Measurements from ENCODE around the gene NUP133. TPM values are rescaled to one million over a fixed set of nuclear protein-coding genes. Genes with fewer than 3 reads are reported as not detected.
"Not testable (repeated sequence)": the region's sequence is repeated elsewhere in the genome, so short reads cannot be mapped to it uniquely, and the experiment has no call there.

Gene NUP133
- total RNA-seq, 4 donors from 2014 or later = 26.6 to 58.1 (median 38.8) TPM

DNA sequence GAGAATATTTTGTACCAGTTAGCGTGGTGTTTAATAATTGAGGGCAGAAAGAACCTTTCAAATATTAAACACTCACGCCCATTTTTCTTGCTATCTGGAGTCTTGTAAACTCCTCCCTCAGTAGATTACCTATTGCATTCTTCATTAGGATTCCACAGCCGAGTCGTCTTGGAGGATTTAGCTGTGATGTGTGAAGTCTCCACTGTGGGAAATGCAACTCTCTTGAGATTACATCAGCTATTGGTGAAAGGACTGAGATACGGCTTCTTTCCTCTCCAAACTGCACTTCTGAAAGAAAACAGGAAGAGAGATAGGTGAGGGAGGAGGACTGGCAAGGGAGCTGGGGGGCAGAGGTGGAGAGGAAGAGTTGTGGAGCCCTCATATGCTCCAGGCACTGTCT, 110.4 kb downstream of the NUP133 start:
- no peak for DNase-seq (ENCODE audit: low spot score in 2 of 2)
- H3K27ac ChIP-seq = no peak overlapping the region
- no peaks in the 10 kb centered on the region for H3K36me3 ChIP-seq
- TF ChIP-seq POLR2A (IDR thresholded peaks at IDR 0.05) (no peak), POLR2AphosphoS5 (IDR thresholded peaks at IDR 0.05) (no peak), EP300 (IDR thresholded peaks at IDR 0.05) (no peak)
- TF ChIP-seq, protein P1, sequence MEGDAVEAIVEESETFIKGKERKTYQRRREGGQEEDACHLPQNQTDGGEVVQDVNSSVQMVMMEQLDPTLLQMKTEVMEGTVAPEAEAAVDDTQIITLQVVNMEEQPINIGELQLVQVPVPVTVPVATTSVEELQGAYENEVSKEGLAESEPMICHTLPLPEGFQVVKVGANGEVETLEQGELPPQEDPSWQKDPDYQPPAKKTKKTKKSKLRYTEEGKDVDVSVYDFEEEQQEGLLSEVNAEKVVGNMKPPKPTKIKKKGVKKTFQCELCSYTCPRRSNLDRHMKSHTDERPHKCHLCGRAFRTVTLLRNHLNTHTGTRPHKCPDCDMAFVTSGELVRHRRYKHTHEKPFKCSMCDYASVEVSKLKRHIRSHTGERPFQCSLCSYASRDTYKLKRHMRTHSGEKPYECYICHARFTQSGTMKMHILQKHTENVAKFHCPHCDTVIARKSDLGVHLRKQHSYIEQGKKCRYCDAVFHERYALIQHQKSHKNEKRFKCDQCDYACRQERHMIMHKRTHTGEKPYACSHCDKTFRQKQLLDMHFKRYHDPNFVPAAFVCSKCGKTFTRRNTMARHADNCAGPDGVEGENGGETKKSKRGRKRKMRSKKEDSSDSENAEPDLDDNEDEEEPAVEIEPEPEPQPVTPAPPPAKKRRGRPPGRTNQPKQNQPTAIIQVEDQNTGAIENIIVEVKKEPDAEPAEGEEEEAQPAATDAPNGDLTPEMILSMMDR (IDR thresholded peaks at IDR 0.05) = no peak
- WGBS = 52% methylated on average over 5 of the region's 5 CpGs
- no peaks in the 10 kb centered on the region for H3K9me3 ChIP-seq
- H3K4me3 ChIP-seq = no peak overlapping the region
- peaks cover 51% of the 10 kb centered on the region for H3K27me3 ChIP-seq
- no peaks in the 10 kb centered on the region for H3K4me1 ChIP-seq

DNA sequence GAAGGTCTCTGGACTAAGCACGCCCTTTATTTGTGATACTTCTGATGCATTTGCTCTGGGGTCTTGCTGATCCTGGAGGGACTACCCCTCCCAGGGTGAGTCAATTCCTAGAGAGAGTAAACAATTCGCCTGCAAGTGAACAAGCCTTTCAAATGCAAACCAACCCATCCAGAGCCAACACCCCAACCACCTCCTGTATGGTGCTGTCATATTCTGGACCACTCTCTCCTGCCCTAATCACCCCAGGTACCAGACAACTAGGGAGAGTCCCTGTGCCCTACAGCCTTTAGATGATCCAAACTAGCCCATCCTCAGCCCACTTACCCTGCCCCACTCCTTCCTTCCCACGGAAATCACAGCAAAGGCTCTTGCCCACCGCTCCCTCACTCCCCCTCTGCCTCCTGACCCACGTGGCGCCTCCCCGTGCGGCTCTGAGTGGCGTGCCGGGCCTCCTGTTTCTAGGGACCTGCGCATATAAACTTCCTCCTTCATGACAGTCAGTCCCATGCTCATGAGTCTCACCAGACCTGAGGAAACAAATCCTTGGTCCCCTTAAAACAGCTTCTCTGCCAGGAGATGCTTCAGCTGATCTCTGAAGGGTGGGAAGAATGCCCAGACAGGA, 111.4 kb downstream of the NUP133 start:
- TF ChIP-seq, protein P1 (IDR thresholded peaks at IDR 0.05) = no peak
- TF ChIP-seq POLR2AphosphoS5 (IDR thresholded peaks at IDR 0.05) = no peak
- TF ChIP-seq EP300 (IDR thresholded peaks at IDR 0.05) = no peak
- no peak for TF ChIP-seq POLR2A (IDR thresholded peaks at IDR 0.05)
- DNase-seq (ENCODE audit: low spot score in 2 of 2) = no peak
- H3K27me3 ChIP-seq = peaks cover 44% of the 10 kb centered on the region

DNA sequence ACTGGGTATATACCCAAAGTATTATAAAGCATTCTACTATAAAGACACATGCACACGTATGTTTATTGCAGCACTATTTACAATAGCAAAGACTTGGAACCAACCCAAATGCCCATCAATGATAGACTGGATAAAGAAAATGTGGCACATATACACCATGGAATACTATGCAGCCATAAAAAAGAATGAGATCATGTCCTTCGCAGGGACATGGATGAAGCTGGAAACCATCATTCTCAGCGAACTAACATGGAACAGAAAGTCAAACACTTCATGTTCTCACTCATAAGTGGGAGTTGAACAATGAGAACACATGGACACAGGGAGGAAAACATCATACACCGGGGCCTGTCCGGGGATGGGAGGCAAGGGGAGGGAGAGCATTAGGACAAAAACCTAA, 113.6 kb downstream of the NUP133 start:
- H3K27ac ChIP-seq; H3K36me3 ChIP-seq; H3K4me3 ChIP-seq; H3K4me1 ChIP-seq; H3K9me3 ChIP-seq; DNase-seq (ENCODE audit: low spot score in 2 of 2): not testable (repeated sequence)
- peaks cover 44% of the 10 kb centered on the region for H3K27me3 ChIP-seq
- 89% methylated on average over 5 of the region's 5 CpGs for WGBS

More for the DNA sequence above, 111.4 kb downstream of the NUP133 start:
- Histone ChIP-seq H3K27ac (no peak overlapping the region), H3K9me3 (no peaks in the 10 kb centered on the region), H3K36me3 (no peaks in the 10 kb centered on the region), H3K4me3 (no peak overlapping the region), H3K4me1 (no peaks in the 10 kb centered on the region)
- WGBS = 54% methylated on average over 11 of the region's 11 CpGs

DNA sequence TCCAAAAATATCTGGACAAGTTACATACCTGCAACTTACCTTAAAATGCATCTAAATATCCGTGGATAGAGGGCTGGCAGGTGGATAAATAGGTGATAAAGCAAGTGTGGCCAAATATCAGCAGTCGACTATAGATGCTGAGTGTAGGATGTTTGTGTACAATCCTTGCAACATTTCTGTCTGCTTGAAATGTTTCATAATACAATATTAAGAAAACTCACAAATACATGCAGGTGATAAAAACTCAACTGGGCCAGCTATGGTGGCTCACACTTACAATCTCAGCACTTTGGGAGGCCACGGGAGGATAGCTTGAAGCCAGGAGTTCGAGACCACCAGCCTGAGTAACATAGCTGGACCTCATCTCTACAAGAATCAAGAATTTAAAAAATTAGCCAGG, 115.2 kb downstream of the NUP133 start:
- H3K36me3 ChIP-seq = no peaks in the 10 kb centered on the region
- no peaks in the 10 kb centered on the region for H3K4me1 ChIP-seq
- DNase-seq (ENCODE audit: low spot score in 2 of 2) = no peak
- H3K4me3 ChIP-seq = no peak overlapping the region
- H3K27ac ChIP-seq = no peak overlapping the region
- no peaks in the 10 kb centered on the region for H3K9me3 ChIP-seq
- 69% methylated on average over 4 of the region's 4 CpGs for WGBS
- peaks cover 44% of the 10 kb centered on the region for H3K27me3 ChIP-seq
- TF ChIP-seq POLR2A (IDR thresholded peaks at IDR 0.05) = no peak
- TF ChIP-seq, protein P1 (IDR thresholded peaks at IDR 0.05) = no peak
- TF ChIP-seq EP300 (IDR thresholded peaks at IDR 0.05) = no peak
- no peak for TF ChIP-seq POLR2AphosphoS5 (IDR thresholded peaks at IDR 0.05)

Other genes with a start within 250 kb of the NUP133 start
- gene RAB4A, start 237.2 kb downstream of the NUP133 start, total RNA-seq = 10 to 100 TPM; 37.1 to 78.4 (median 49.3) TPM
- gene CCSAP, start 165.3 kb downstream of the NUP133 start, total RNA-seq = 10 to 100 TPM; 16.3 to 33.1 (median 16.8) TPM
- 1 to 10 TPM in 3 of 4 donors, under 1 TPM in 1; 0.59 to 2.6 (median 1.7) TPM for gene ACTA1, start 74.2 kb downstream of the NUP133 start, total RNA-seq
- 10 to 100 TPM; 10.5 to 15.2 (median 13.0) TPM for gene ABCB10, start 50.4 kb upstream of the NUP133 start, total RNA-seq
- 10 to 100 TPM; 10.5 to 16.8 (median 15.8) TPM for gene TAF5L, start 117.8 kb upstream of the NUP133 start, total RNA-seq
- 10 to 100 TPM; 11.0 to 14.1 (median 11.7) TPM for gene URB2, start 117.9 kb upstream of the NUP133 start, total RNA-seq